ENCODE data around the gene ACOX1.

The ACOX1 gene

DNA sequence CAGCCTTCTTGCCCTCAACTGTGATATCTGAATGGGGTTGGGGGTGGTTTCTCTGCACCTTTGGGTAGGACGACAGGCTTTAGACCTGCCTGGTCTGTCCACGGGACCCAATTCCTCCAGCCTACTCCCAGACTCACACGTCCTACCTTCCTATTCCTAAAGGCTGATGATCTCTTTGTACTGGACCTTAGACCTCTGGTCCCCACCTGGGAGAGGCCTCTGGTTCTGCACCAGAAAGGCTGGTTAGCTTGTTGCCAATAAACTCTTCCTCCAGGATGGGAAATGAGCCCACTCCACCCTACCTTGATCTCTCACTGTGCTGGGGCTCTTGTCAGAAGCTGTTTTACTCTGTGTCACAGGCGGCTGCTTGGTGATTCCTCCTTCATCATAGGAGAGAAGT, 52.5 kb downstream of the ACOX1 start:
- no peak for DNase-seq

GRCh38 chr17:75925912-75926311, 53.1 kb downstream of the ACOX1 start:
- no peak for DNase-seq

DNA sequence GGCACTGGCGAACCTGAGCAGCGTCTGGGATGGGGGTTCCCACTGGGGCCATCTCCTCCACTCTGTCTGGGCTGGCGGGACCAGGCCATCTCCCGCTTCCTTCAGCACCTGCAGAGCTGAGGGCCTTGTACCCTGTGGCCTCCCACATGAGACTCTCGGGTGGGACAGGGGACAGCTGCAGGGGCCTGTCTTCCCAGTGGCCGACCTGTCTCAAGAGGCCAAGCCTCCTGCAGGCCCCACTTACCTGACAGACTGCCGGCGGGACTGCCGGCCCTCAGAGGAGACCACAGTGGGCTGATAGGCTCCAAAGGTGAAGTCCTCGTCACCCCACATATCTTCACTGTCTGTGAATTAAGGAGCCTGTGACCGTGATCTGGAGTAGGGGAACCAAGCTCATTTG, 53.9 kb downstream of the ACOX1 start:
- no peak for DNase-seq

DNA sequence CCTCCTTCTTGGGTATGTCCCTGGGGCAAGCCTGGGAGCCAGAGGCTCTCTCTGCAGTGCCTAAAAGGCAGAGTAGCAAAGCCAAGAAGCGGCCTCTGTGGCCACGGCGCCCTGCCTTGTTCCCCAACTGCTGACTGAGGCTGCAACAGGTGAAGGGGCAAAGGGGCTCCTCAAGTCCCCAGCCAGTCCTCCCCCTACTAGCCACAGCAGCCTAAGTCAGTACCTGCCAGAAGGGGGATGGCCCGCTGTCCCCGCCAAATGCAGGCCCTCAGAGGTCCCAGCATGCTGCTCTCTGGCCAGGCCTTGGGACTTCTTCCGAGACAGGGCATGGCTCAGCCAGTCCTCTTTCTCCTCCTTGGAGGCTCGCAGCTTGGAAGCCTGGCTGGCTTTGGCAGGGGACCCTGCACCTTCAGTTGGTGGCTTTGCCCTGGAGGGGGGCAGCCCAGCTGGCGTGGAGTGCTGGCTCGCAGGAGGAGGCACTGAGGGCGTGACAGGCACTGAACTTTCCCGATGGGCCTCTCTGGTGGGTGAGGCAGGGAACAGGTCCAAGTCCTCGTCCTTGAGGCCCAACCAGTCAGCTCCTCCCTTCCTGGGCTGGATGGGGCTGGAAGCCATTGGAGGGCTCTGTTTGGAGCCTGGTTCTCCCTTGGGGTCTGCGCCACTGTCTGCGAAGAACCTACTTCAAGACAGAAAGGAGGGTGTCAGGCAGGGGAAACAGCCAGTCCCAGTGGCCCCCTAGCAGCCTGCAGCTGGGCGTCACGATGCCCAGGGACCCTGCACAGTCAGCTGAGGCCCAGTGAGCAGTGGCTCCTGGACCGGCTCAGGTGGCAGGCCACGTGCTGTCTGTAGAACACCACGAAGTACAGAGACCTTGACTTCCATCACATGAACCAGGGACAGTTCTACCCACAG, 55.7 kb downstream of the ACOX1 start:
- no peak for DNase-seq

GRCh38 chr17:75922173-75922961, 56.6 kb downstream of the ACOX1 start:
- no peak for DNase-seq

DNA sequence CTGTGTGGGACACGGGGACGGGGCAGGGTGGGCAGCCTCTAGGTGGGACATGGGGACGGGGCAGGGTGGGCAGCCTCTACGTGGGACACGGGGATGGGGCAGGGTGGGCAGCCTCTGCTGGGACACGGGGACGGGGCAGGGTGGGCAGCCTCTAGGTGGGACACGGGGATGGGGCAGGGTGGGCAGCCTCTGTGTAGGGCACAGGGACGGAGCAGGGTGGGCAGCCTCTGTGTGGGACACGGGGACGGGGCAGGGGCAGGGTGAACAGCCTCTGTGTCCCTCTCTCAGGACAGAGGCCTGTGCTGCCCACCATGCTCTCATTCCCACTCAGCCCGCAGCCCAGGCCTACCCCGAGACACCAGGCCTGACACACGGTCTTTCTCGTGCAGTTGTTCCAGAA, 57.4 kb downstream of the ACOX1 start:
- DNase-seq = no peak

DNA sequence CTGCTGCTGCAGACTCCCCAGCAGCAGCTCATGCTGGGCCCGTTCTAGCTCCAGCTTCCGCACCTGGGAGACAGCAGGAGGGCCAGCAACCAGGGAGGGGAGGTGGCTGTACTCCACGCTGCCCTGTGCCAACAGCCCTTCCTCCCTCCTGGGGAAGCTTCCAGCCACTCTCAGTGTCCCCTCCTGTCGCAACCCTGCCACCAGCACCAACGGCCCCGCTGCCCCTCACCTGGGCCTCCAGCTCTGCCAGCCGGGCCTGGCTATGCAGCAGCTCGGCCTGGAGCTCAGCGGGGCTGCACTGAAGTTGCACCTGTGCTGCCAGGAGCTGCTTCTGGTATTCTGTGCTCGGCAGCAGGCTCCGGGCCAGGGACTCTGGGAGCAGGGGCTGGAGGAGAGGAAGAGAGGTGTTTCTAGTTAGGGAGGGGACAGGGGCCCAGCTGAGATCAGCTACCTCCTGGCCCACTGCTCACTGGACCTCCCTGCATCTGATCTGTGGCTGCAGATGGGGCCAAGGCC, 58.9 kb downstream of the ACOX1 start:
- no peak for DNase-seq

DNA sequence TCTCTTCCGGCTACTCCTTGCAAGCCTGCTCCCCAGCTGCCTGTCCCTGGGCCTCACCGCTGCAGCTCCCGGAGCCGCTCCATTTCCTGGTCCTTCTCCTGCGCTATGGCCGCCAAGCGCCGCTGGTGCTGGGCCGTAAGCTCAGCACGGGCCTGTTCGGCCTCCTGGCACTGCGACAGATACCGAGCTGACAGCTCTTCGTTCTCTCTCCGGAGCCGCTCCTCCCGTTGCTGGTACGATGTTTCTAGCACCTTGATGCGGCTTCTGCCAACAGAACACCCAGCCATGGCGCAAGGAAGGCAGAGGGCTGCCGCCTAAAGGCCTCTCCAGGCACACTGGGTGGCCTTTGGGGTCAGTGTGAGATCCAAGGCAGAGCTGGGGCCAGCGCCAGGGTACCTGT, 59.4 kb downstream of the ACOX1 start:
- no peak for DNase-seq

GRCh38 chr17:75917917-75918445, 61.0 kb downstream of the ACOX1 start:
- DNase-seq = no peak

DNA sequence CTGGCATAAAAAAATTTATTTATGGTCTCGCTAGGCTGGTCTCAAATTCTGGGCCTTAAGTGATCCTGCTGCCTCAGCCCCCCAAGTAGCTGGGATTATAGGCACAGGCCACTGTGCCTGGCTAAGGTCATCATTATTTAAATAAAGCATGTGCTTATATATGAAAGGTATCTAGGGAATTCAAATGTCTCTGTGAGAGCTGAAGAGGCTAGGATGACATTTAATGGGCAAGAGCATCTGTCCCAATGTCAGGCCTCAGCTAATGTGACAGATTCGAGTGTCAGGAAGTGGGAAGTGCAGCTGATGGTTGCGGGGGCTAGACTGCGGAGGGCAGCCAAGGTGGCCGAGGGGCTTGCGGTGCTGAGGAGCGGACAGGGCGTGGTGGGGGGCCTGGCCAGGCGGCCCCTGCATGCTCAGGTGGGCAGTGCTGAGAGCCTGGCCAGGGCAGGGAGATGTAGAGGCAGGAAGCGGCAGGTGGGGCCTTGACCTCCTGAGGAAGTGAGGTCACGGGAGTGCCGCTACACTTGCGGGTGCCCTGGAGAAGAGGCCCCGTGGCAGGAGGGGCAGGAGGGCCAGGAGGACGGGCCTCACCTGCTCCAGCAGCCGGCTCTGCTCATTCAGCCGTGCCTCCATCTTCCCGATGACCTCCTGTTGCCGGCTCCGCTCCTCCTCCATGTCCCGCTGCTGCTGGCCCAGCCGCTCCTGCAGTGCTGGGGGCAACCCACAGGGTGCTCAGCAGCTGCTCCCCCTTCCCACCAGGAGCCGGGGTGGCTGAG, 61.6 kb downstream of the ACOX1 start:
- no peak for DNase-seq

- no peak for DNase-seq
Observed at GRCh38 chr17:75915268-75915667, 63.7 kb downstream of the ACOX1 start.

GRCh38 chr17:75914643-75915267, 64.2 kb downstream of the ACOX1 start:
- no peak for DNase-seq

- no peak for DNase-seq
Observed at GRCh38 chr17:75913537-75914210, 65.3 kb downstream of the ACOX1 start.

DNA sequence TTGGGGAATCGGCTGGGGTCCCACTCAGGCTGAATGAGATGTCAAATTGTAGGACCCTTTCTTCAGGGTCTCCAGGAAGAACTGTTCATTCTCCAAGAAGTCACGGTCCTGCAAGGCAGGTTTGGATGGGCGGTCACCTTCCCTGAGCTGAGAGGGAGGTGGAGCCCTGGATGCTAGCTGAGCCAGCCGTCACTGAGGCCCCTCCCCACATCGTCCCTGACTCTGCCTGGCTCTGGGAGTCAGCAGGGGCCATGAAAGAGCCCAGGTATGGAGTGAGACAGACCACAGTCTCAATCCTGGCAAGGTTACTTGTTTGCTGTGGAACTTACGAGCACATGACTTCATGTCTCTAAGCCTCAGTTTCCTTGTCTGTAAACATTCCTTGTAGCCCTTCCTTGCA, 68.3 kb downstream of the ACOX1 start:
- no peak for DNase-seq

- DNase-seq = no peak
Observed at GRCh38 chr17:75909812-75910274, 69.1 kb downstream of the ACOX1 start.

DNA sequence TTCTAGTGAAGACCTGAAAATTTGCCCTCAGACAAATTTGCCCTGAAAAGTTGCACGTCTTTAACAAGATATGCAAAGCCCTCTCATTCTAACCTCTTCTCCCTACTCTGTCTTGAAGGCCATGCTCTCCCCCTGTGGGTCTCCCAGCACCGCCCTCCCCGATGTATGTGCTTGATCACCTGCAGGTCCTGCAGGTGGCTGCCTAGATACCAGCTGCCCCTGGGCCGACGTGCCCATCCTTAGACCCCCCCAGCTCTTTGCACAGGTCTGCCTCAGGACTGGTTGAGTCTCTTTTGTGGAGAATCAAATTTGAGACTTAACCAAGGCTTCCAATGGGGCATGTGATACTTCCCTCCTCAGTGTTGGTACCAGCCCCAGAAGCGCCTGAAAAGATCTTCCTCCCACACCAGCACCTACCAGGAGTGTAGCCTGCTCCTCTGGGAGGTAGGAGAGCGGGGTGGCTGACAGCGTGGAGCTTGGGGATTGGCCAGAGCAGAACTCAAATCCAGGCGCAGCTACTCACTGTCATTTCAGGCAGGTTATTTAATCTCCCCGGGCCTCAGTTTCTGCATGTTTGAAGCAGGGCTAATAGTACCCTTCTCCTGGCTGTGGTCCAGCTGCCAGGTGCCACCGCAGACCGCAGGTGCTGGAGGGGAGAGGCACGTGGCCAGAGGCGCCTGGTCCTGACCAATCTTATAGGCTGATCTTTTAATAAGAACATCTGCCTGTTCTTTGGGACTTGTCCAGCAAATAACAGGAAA, 69.7 kb downstream of the ACOX1 start:
- DNase-seq = no peak

GRCh38 chr17:75908201-75908600, 70.8 kb downstream of the ACOX1 start:
- no peak for DNase-seq

- no peak for DNase-seq
Observed at GRCh38 chr17:75906143-75906884, 72.7 kb downstream of the ACOX1 start.

- DNase-seq = peak; percentile 84
Observed at GRCh38 chr17:75904749-75905521, 74.0 kb downstream of the ACOX1 start, which contains the start of gene MRPL38. Gene MRPL38, minus strand, starts transcription at chr17:75904884. Its CDS starts 9 bp downstream, at chr17:75904875.

All from effector CD4-positive, alpha-beta T cell (primary cell).